Esophagus squamous epithelium (tissue), 4 donors: ENCODE results near the gene INPP4B.

Experiments used
- CTCF ChIP-seq, 6 experiments: fragments of 450-650 bp in 4 of 6; fragments of 200-600 bp in 2 of 6; sonication (generic) in 2 of 6; IDR thresholded peaks; one replicate each; pipeline ENCODE4 v1.5.1; 2016 to 2019; ENCODE audit warnings: antibody characterized with exemption in 6 of 6, mild to moderate bottlenecking in 4 of 6, moderate library complexity in 4 of 6
- POLR2A ChIP-seq, 4 donors: fragments of 450-650 bp; IDR thresholded peaks; one replicate each; pipeline ENCODE4 v1.6.1; 2017; ENCODE audit warnings: antibody characterized with exemption in 4 of 4, mild to moderate bottlenecking in 4 of 4, moderate library complexity in 3 of 4

- TF ChIP-seq CTCF (IDR thresholded peaks at IDR 0.05) (no peak), POLR2A (IDR thresholded peaks at IDR 0.05) (no peak)
Measured at GRCh38 chr4:142326181-142326580, 519.9 kb downstream of the INPP4B start.
